Measurements from ENCODE around the gene ADSS1. TPM values are rescaled to one million over a fixed set of nuclear protein-coding genes. Genes with fewer than 3 reads are reported as not detected.

The ADSS1 gene
- total RNA-seq, 1 experiment from 2014 or later, result 10.0 TPM

DNA sequence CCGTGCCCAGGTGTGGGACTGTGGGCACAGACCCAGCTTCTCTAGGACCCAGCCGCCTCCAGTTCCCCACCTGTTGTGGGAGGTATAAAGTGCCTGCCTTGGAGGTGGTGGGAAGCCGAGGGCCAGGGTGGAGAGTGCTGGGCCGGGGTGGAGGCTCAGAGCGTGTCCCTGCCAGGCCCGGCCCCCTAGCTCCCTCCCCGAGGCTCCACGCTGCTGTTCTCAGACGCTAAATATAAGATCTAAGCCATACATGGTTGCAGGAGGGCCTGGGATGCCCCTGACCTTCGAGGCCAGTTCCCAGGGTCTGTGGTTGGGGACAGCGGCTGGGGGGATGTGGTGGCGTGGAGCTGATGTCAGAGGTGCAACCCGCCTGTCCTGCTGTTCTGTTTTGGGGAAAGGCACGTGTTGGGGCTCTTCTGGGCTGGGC, 23.8 kb upstream of the ADSS1 start (continued):
- TF ChIP-seq, protein P1, sequence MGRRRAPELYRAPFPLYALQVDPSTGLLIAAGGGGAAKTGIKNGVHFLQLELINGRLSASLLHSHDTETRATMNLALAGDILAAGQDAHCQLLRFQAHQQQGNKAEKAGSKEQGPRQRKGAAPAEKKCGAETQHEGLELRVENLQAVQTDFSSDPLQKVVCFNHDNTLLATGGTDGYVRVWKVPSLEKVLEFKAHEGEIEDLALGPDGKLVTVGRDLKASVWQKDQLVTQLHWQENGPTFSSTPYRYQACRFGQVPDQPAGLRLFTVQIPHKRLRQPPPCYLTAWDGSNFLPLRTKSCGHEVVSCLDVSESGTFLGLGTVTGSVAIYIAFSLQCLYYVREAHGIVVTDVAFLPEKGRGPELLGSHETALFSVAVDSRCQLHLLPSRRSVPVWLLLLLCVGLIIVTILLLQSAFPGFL (CRISPR knock-in tag; IDR thresholded peaks at IDR 0.05; ENCODE audit: borderline replicate concordance), result no peak
- TF ChIP-seq ATF3 (CRISPR knock-in tag; conservative IDR thresholded peaks at IDR 0.05) (no peak), ZBTB43 (CRISPR knock-in tag; IDR thresholded peaks at IDR 0.05) (no peak), IRF2 (CRISPR knock-in tag; IDR thresholded peaks at IDR 0.05; ENCODE audit: borderline replicate concordance, low read depth) (no peak)
- TF ChIP-seq, protein P2, sequence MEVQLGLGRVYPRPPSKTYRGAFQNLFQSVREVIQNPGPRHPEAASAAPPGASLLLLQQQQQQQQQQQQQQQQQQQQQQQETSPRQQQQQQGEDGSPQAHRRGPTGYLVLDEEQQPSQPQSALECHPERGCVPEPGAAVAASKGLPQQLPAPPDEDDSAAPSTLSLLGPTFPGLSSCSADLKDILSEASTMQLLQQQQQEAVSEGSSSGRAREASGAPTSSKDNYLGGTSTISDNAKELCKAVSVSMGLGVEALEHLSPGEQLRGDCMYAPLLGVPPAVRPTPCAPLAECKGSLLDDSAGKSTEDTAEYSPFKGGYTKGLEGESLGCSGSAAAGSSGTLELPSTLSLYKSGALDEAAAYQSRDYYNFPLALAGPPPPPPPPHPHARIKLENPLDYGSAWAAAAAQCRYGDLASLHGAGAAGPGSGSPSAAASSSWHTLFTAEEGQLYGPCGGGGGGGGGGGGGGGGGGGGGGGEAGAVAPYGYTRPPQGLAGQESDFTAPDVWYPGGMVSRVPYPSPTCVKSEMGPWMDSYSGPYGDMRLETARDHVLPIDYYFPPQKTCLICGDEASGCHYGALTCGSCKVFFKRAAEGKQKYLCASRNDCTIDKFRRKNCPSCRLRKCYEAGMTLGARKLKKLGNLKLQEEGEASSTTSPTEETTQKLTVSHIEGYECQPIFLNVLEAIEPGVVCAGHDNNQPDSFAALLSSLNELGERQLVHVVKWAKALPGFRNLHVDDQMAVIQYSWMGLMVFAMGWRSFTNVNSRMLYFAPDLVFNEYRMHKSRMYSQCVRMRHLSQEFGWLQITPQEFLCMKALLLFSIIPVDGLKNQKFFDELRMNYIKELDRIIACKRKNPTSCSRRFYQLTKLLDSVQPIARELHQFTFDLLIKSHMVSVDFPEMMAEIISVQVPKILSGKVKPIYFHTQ (CRISPR knock-in tag; IDR thresholded peaks at IDR 0.05), result no peak

GRCh38 chr14:104700747-104701217, 23.2 kb upstream of the ADSS1 start:
- Mint-ChIP-seq H3K27ac (peak overlapping the region; percentile 65; the same call in 1 of the 2 replicates), H3K4me1 (peaks cover 11% of the 10 kb centered on the region), H3K27me3 (ENCODE audit: low read depth) (no peaks in the 10 kb centered on the region), H3K9me3 (peaks cover 8% of the 10 kb centered on the region), H3K4me3 (no peak overlapping the region), H3K36me3 (peaks cover 28% of the 10 kb centered on the region)
- DNase-seq (ENCODE audit: low spot score), result no peak
- CTCF ChIA-PET, result interaction anchor here (0.6 to 1.3 kb wide), 5 partner anchors 8 to 35 kb away, joined by 3 to 5 read pairs (median 3); no protein-coding TSS in a partner anchor
- POLR2A ChIA-PET, result no interaction called here
- peak; percentile 10 for ATAC-seq
- TF ChIP-seq ZNF263 (CRISPR knock-in tag; IDR thresholded peaks at IDR 0.05; ENCODE audit: low read depth), result peak; percentile 82; the same call in 1 of the 2 replicates
- no peak for TF ChIP-seq IRF1 (CRISPR knock-in tag; IDR thresholded peaks at IDR 0.05)

DNA sequence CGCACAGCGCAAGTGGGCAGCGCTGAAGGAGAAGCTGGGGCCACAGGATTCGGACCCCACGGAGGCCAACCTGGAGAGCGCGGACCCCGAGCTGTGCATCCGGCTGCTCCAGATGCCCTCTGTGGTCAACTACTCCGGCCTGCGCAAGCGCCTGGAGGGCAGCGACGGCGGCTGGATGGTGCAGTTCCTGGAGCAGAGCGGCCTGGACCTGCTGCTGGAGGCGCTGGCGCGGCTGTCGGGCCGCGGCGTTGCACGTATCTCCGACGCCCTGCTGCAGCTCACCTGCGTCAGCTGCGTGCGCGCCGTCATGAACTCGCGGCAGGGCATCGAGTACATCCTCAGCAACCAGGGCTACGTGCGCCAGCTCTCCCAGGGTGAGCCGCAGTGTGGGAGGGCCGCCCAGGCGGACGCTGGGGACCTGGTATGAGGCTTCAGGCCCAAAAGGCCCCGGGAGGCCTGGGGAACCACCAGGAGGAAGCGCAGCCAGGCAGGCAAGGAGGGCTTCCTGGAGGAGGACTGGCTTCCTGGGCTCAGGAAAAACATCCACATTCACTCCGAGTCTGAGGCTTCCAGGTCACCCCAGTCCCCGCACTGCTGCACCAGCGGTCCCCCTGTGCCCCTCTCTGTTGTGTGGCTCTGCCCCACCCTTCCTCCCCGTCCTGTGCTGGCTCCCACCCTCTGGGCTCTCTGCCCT, 22.5 kb upstream of the ADSS1 start:
- ChIA-PET POLR2A (no interaction called here), CTCF (interaction anchor here (1.1 kb wide), 1 partner anchor 36 kb away, joined by 4 read pairs; no protein-coding TSS in a partner anchor)
- Mint-ChIP-seq H3K27ac (no peak overlapping the region), H3K9me3 (peaks cover 8% of the 10 kb centered on the region), H3K4me3 (no peak overlapping the region), H3K27me3 (ENCODE audit: low read depth) (no peaks in the 10 kb centered on the region), H3K36me3 (peaks cover 23% of the 10 kb centered on the region), H3K4me1 (peaks cover 8% of the 10 kb centered on the region)
- no peak for TF ChIP-seq KAT7 (CRISPR knock-in tag; IDR thresholded peaks at IDR 0.05; ENCODE audit: borderline replicate concordance)
- 0 out of 2 replicates have a peak, but pooled peaks have one; percentile 43 for TF ChIP-seq FOXP1 (CRISPR knock-in tag; IDR thresholded peaks at IDR 0.05; ENCODE audit: borderline replicate concordance)
- 0 out of 2 replicates have a peak, but pooled peaks have one; percentile 28 for TF ChIP-seq E2F4 (CRISPR knock-in tag; IDR thresholded peaks at IDR 0.05; ENCODE audit: borderline replicate concordance, low read depth)
- ATAC-seq (no peak), DNase-seq (ENCODE audit: low spot score) (no peak)
